K562 (cell line): ENCODE measurements around the gene APOM. TPM values are rescaled to one million over a fixed set of nuclear protein-coding genes. Genes with fewer than 3 reads are reported as not detected.
A peak's percentile ranks its signal among the peaks of the same experiment; 100 is the strongest.

Experiments
- ATAC-seq: fragments of 200-7000 bp; cut with Tn5 transposase; 3 replicates; pipeline ENCODE4 v1.9.1; 2020; ENCODE audit warnings: moderate library complexity
- BruUV-seq: library from RNA; stranded (reverse); fragments of 400-500 nt; replicated peaks from 2 replicates; lab custom pipeline; 2021; lab: Mats Ljungman, UMichigan
- CTCF ChIA-PET: fragments of 300-600 bp; formaldehyde crosslinking; extraction: SDS; loops from one replicate; lab custom pipeline; 2021; ENCODE audit warnings: low intra/inter-chr PET ratio; lab: Yijun Ruan, JAX
- POLR2A ChIA-PET: fragments of 300-600, 350-650 bp; sonication (Branson Sonifier 250); formaldehyde crosslinking; extraction: SDS; loops from one replicate; lab custom pipeline; 2021; ENCODE audit warnings: antibody characterized with exemption, inconsistent platforms; lab: Yijun Ruan, JAX
- DNase-seq, 4 experiments: peaks; one replicate each; pipeline versions ENCODE4 v3.0.0 to v3.0.0-alpha.2; 2011 to 2018; ENCODE audit warnings: low spot score in 3 of 4, mixed read lengths in 3 of 4; ENCODE audit errors: extremely low read depth in 1 of 4
- FAIRE-seq: peaks from 2 replicates; lab custom pipeline; 2011; peaks lifted over from hg19 to GRCh38; lab: Jason Lieb, UNC
- H2AFZ ChIP-seq: 2 replicates; pipeline ENCODE4 v1.6.0; 2011; ENCODE audit warnings: low read depth, low read length, control low read depth, inconsistent platforms
- H3K27ac ChIP-seq: fragments of 200-600 bp; 3 replicates; pipeline ENCODE4 v1.8.0; 2011; ENCODE audit warnings: low read depth, mild to moderate bottlenecking, control low read depth, inconsistent platforms, low read length, moderate library complexity, mixed read lengths; ENCODE audit errors: extremely low read depth
- H3K27me3 ChIP-seq, 2 experiments: fragments of 300-600 bp in 1 of 2; 2 replicates in 1 of 2; 3 replicates in 1 of 2; pipeline versions ENCODE4 v1.6.0 to v1.8.0; 2011; ENCODE audit warnings: inconsistent platforms in 2 of 2, low read length in 2 of 2, mild to moderate bottlenecking in 1 of 2, mixed read lengths in 1 of 2, moderate library complexity in 1 of 2; ENCODE audit not compliant: control insufficient read depth in 2 of 2, insufficient read depth in 2 of 2
- H3K36me3 ChIP-seq: fragments of 300-600 bp; 3 replicates; pipeline ENCODE4 v1.8.0; 2011; ENCODE audit warnings: mild to moderate bottlenecking, low read length, inconsistent platforms; ENCODE audit not compliant: control insufficient read depth, insufficient read depth
- H3K4me1 ChIP-seq, 2 experiments: fragments of 200-600 bp in 1 of 2; replicated peaks in 1 of 2; 2 replicates in 1 of 2; 3 replicates in 1 of 2; pipeline versions ENCODE4 v1.5.1 to v1.8.0; 2011; ENCODE audit warnings: inconsistent platforms in 2 of 2, low read length in 2 of 2, mild to moderate bottlenecking in 1 of 2, mixed read lengths in 1 of 2, moderate library complexity in 1 of 2; ENCODE audit not compliant: control insufficient read depth in 2 of 2, insufficient read depth in 2 of 2
- H3K4me2 ChIP-seq: 2 replicates; pipeline ENCODE4 v1.6.1; 2011; ENCODE audit warnings: low read length, control low read depth, inconsistent platforms, mixed read lengths; ENCODE audit not compliant: insufficient read depth
- H3K4me3 ChIP-seq: fragments of 200-600 bp; sonication (generic), shearing (Covaris generic); 2 replicates; pipeline ENCODE4 v1.5.1; 2016; ENCODE audit warnings: control low read depth, inconsistent platforms
- H3K79me2 ChIP-seq: fragments of 200-600 bp; 3 replicates; pipeline ENCODE4 v1.8.0; 2011; ENCODE audit warnings: low read length, inconsistent platforms; ENCODE audit not compliant: control insufficient read depth, insufficient read depth
- H3K9ac ChIP-seq, 2 experiments: 2 replicates each; pipeline versions ENCODE4 v1.6.0 to v1.6.1; 2011; ENCODE audit warnings: low read depth in 2 of 2, low read length in 2 of 2, control low read depth in 1 of 2, inconsistent platforms in 1 of 2, mild to moderate bottlenecking in 1 of 2, mixed read lengths in 1 of 2; ENCODE audit not compliant: insufficient read depth in 1 of 2
- H3K9me1 ChIP-seq: one replicate; pipeline ENCODE4 v1.6.0; 2011; ENCODE audit warnings: inconsistent platforms, mild to moderate bottlenecking, low read length, moderate library complexity; ENCODE audit not compliant: control insufficient read depth, insufficient read depth
- H3K9me3 ChIP-seq: replicated peaks from 2 replicates; pipeline ENCODE4 v1.5.1; 2011; ENCODE audit warnings: low read depth, low read length, inconsistent platforms; ENCODE audit not compliant: control insufficient read depth, insufficient read depth
- H4K20me1 ChIP-seq: replicated peaks from 2 replicates; pipeline ENCODE4 v1.6.1; 2011; ENCODE audit warnings: low read length, inconsistent platforms, mixed read lengths; ENCODE audit not compliant: control insufficient read depth, insufficient read depth
- BRF2 ChIP-seq: IDR thresholded peaks from 3 replicates; pipeline ENCODE4 v1.6.1; 2011; ENCODE audit warnings: borderline replicate concordance, mild to moderate bottlenecking; ENCODE audit not compliant: insufficient read length, insufficient read depth
- CBX1 ChIP-seq: sonication (generic); IDR thresholded peaks from 2 replicates; pipeline ENCODE4 v1.6.1; 2016; ENCODE audit warnings: antibody characterized with exemption, low read depth, mild to moderate bottlenecking
- FOXK2 ChIP-seq, 2 experiments: fragments of 450-650 bp; IDR thresholded peaks in 1 of 2; conservative IDR thresholded peaks in 1 of 2; 2 replicates each; pipeline ENCODE4 v1.6.1; 2016; ENCODE audit warnings: low read depth in 2 of 2, mild to moderate bottlenecking in 1 of 2
- GABPB1 ChIP-seq: sonication (generic); formaldehyde crosslinking; IDR thresholded peaks from 2 replicates; pipeline ENCODE4 v1.8.0; 2022; ENCODE audit warnings: mild to moderate bottlenecking, missing genetic modification reagents
- HBP1 ChIP-seq: fragments of 450-650 bp; formaldehyde crosslinking; IDR thresholded peaks from 2 replicates; pipeline ENCODE4 v1.4.0; 2022; ENCODE audit warnings: missing genetic modification characterization
- ID3 ChIP-seq, 2 experiments: fragments of 250-450 bp in 1 of 2; fragments of 450-650 bp in 1 of 2; sonication (Bioruptor Pico) in 1 of 2; IDR thresholded peaks; 2 replicates each; pipeline versions ENCODE4 v1.6.1 to v1.8.0; 2016 to 2021; ENCODE audit warnings: mild to moderate bottlenecking in 2 of 2, moderate library complexity in 2 of 2, missing compliant biosample characterization in 1 of 2, missing genetic modification characterization in 1 of 2
- MAFK ChIP-seq: IDR thresholded peaks from 2 replicates; pipeline ENCODE4 v1.6.1; 2011; ENCODE audit warnings: low read length, improper control_type of control experiment
- MTA3 ChIP-seq: fragments of 450-650 bp; formaldehyde crosslinking; IDR thresholded peaks from 2 replicates; pipeline ENCODE4 v1.6.1; 2017; ENCODE audit warnings: mild to moderate bottlenecking, borderline replicate concordance
- PCBP1 ChIP-seq: fragments of 200-400 bp; formaldehyde crosslinking; IDR thresholded peaks from 2 replicates; pipeline ENCODE4 v1.6.1; 2018; ENCODE audit warnings: mild to moderate bottlenecking, low read depth, low read length; ENCODE audit not compliant: poor library complexity, severe bottlenecking
- POLR2A ChIP-seq: fragments of 450-650 bp; conservative IDR thresholded peaks from 2 replicates; pipeline ENCODE4 v1.6.1; 2016
- POLR2AphosphoS5 ChIP-seq: IDR thresholded peaks from 2 replicates; pipeline ENCODE4 v1.6.1; 2011; ENCODE audit warnings: mild to moderate bottlenecking, low read depth, low read length, moderate library complexity; ENCODE audit not compliant: control insufficient read depth, insufficient read depth
- POLR3A ChIP-seq: IDR thresholded peaks from 2 replicates; pipeline ENCODE4 v1.6.1; 2011; ENCODE audit warnings: borderline replicate concordance, mild to moderate bottlenecking, moderate library complexity; ENCODE audit not compliant: insufficient read length, insufficient read depth; ENCODE audit errors: extremely low read depth
- RFX7 ChIP-seq: fragments of 250-450 bp; sonication (Bioruptor Pico); IDR thresholded peaks from 2 replicates; pipeline ENCODE4 v1.5.1; 2021; ENCODE audit warnings: mild to moderate bottlenecking
- SNIP1 ChIP-seq: fragments of 450-650 bp; IDR thresholded peaks from 2 replicates; pipeline ENCODE4 v1.7.1; 2017; ENCODE audit warnings: low read depth, mild to moderate bottlenecking
- SP2 ChIP-seq: IDR thresholded peaks from 2 replicates; pipeline ENCODE4 v1.6.1; 2011; ENCODE audit warnings: mild to moderate bottlenecking, low read depth, low read length, moderate library complexity; ENCODE audit not compliant: poor library complexity, severe bottlenecking; ENCODE audit errors: extremely low read depth
- SRSF9 ChIP-seq: fragments of 200-400 bp; formaldehyde crosslinking; IDR thresholded peaks from 2 replicates; pipeline ENCODE4 v1.6.1; 2017; ENCODE audit warnings: low read depth, low read length, borderline replicate concordance
- TAF1 ChIP-seq: IDR thresholded peaks from 2 replicates; pipeline ENCODE4 v1.6.1; 2011; ENCODE audit warnings: mild to moderate bottlenecking, low read length, moderate library complexity; ENCODE audit not compliant: insufficient read depth, control insufficient read depth, severe bottlenecking; ENCODE audit errors: extremely low read depth
- WGBS: fragments of 100-300 bp; shearing (Covaris generic); methylation state at CpG from one replicate; pipeline ENCODE4 v1.1.6; 2016; ENCODE audit warnings: low coverage, mixed read lengths; ENCODE audit not compliant: insufficient coverage; ENCODE audit errors: missing lambda C conversion rate; 5-methylcytosine and 5-hydroxymethylcytosine counted together
- in situ Hi-C: fragments of 300-500 bp; cut with MboI; formaldehyde crosslinking; loops from 4 replicates; pipeline ENCODE4 v1.15.0; 2018; ENCODE audit warnings: inconsistent platforms, mixed read lengths
- intact Hi-C: fragments of 100-400 bp; cut with micrococcal nuclease; formaldehyde crosslinking; loops from 2 replicates; pipeline ENCODE4 v1.14.2; 2022
- polyA plus RNA-seq, 8 experiments: library from polyadenylated mRNA; depleted of rRNA in 4 of 8; stranded (reverse) in 5 of 8; unstranded in 3 of 8; fragments of >200 nt; fragmentation: Nextera tagmentation in 2 of 8; fragmentation: Illumina TruSeq in 1 of 8; extraction: Ambion mirVana in 2 of 8; extraction: Trizol in 1 of 8; gene quantifications; 2 replicates each; pipeline versions ENCODE4 v1.2.1 to v1.2.3, GENCODE V29; 2011 to 2014; ENCODE audit warnings: inconsistent platforms in 1 of 8, missing spikeins in 1 of 8
- total RNA-seq, 7 experiments: library from RNA; depleted of rRNA in 6 of 7; stranded (reverse); fragments of >200 nt in 6 of 7; fragmentation: Illumina TruSeq in 2 of 7; extraction: Trizol in 2 of 7; gene quantifications; 2 replicates each; pipeline versions ENCODE4 v1.2.1 to v1.2.3, GENCODE V29; 2011 to 2021; ENCODE audit warnings: low replicate concordance in 1 of 7

The APOM gene
- total and polyA plus RNA-seq, 9 of the 15 experiments (the other 6 are each of a cell fraction or from before 2014, with no cell fraction given), result 5.7 to 24.3 (median 10.4) TPM

- under 1% methylated on average over 10 of the region's 10 CpGs for WGBS
- FAIRE-seq (peak; percentile 98), DNase-seq (peak; percentile 94 to 97 (median 96)), ATAC-seq (peak; percentile 83)
- no peaks in the 10 kb centered on the region for H3K9me3 ChIP-seq
- H3K79me2 ChIP-seq, result no peaks in the 10 kb centered on the region; the same call in 2 of the 3 replicates
- POLR2A ChIA-PET, result interaction anchor here (0.6 to 7.1 kb wide), 51 partner anchors 11 to 961 kb away, joined by 3 to 158 read pairs (median 5); partner anchors contain the start of genes ABHD16A, APOM, BAG6 and C6orf47
- BruUV-seq, result TSS peak; percentile 91
- in situ Hi-C loops, result no loop called here
- H3K4me2 ChIP-seq, result peak overlapping the region; percentile 82
- H3K4me3 ChIP-seq, result peak overlapping the region; percentile 13; the same call in 1 of the 2 replicates
- H3K27me3 ChIP-seq, result no peaks in the 10 kb centered on the region
- CTCF ChIA-PET, result interaction anchor here (1.0 to 1.5 kb wide), 3 partner anchors 12 to 78 kb away, joined by 3 read pairs; no protein-coding TSS in a partner anchor
- intact Hi-C loops, result loop anchor here (1.0 to 2.0 kb wide), 3 partner anchors 13 to 140 kb away; partner anchors contain the start of gene ABHD16A
- H2AFZ ChIP-seq, result peak overlapping the region; percentile 14
- H3K9me1 ChIP-seq, result no peaks in the 10 kb centered on the region
- H3K36me3 ChIP-seq, result peaks cover 93% of the 10 kb centered on the region
- H3K4me1 ChIP-seq, result peaks cover 63 to 65% of the 10 kb centered on the region in 2 experiments
- H4K20me1 ChIP-seq, result no peaks in the 10 kb centered on the region
- H3K9ac ChIP-seq, result peak overlapping the region; percentile 68 to 86; a peak in 3 of 4 replicates
- peak overlapping the region; percentile 88 for H3K27ac ChIP-seq
- TF ChIP-seq MAFK, result peak; percentile 55; the same call in 1 of the 2 replicates
- TF ChIP-seq MTA3, result peak; percentile 98
- TF ChIP-seq BRF2, result no peak
- peak; percentile 40 for TF ChIP-seq TAF1
- peak; percentile 83 for TF ChIP-seq POLR2A
- peak; percentile 83 for TF ChIP-seq HBP1
- no peak for TF ChIP-seq POLR3A
- TF ChIP-seq SRSF9, result no peak
- TF ChIP-seq SP2, result no peak
- peak; percentile 15 to 49; a peak in 2 of 4 replicates for TF ChIP-seq FOXK2 (conservative IDR thresholded peaks at IDR 0.05 in 1 of 2, IDR thresholded peaks at IDR 0.05 in 1 of 2; ENCODE audit: low read depth in 2 of 2)
- TF ChIP-seq GABPB1, result peak; percentile 69; the same call in 1 of the 2 replicates
- no peak for TF ChIP-seq SNIP1
- peak; percentile 79; the same call in 1 of the 2 replicates for TF ChIP-seq POLR2AphosphoS5
- no peak for TF ChIP-seq ID3 (CRISPR knock-in tag; IDR thresholded peaks at IDR 0.05)
- TF ChIP-seq ID3 (tag; IDR thresholded peaks at IDR 0.05), result peak; percentile 94
- no peak for TF ChIP-seq RFX7 (CRISPR knock-in tag)
- no peak for TF ChIP-seq CBX1
- no peak for TF ChIP-seq PCBP1
Measured at GRCh38 chr6:31690231-31691077, 34.8 kb downstream of the APOM start.
